GM19239 (cell line): ENCODE data around the gene PIN1.

ENCODE experiments used
- DNase-seq: peaks from one replicate; pipeline ENCODE4 v3.0.0; 2011; ENCODE audit warnings: low spot score; ENCODE audit not compliant: insufficient read length
- FAIRE-seq: peaks from 2 replicates; lab custom pipeline; 2011; peaks lifted over from hg19 to GRCh38; lab: Jason Lieb, UNC

PIN1 gene

DNA sequence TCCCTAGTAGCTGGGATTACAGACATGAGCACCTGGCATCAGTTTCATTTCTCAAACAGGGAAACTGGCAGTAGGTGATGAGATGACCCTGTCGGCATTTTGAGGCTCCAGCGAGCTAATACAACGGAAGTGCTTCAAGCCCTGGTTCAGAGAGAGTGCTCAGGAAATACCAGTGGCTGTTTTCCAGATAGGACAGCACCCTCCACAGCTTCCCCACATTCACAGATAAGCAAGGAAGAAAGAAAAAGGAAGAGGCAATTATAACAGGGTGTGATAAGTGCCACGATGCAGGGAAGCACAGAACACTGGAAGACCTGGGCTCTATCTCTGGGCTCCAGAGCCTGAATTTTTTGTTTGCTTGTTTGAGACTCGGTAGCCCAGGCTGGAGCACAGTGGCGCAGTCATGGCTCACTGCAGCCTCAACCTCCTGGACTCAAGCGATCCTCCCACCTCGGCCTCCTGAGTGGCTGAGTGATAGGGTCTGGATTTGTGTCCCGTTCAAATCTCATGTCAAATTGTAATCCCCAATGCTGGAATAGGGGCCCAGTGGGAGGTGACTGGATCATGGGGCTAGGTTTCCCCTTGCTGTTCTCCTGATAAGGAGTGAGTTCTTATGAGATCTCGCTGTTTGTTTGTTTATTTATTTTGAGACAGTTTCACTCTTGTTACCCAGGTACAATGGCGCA is 43.5 kb downstream of the PIN1 start:
- DNase-seq (no peak), FAIRE-seq (no peak)

DNA sequence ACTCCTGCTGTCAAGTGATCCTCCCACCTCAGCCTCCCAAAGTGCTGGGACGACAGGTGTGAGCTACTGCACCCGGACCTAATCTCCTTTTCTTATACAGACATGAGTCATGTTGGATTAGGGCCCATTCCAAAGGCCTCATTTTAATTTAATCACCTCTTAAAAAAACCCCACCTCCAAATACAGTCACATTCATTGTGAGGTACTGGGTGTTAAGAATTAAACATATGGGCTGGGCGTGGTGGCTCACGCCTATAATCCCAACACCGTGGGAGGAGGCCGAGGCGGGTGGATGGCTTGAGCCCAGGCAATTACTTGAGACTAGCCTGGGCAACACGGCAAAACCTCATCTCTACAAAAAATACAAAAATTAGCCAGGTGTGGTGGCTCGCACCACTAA is 46.6 kb downstream of the PIN1 start:
- FAIRE-seq (no peak), DNase-seq (no peak)

DNA sequence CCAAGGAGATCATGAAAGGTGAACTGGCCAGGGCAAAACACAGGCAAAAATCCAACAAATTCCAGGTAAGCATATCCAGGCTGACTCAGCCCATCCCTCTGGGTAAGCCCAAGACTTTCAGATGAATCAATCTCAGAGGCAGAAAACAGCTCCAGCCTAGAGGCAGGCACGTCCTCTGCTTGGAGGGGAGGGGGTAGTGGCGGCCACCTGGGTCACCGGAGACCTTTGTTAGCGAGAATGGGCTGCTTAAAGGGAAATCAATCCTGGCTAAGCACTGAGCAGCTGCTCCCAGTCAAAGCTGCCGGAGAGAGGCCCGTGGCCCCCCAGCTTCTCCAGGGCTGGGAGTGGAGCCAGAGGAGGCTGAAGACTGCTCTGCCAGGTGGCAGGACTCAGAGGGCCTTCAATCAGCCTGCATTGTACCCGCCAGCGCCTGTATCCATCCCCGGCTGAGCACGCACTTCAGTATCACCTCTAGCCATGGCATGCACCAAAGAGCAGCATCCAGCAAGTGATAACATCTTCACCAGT is 48.2 kb downstream of the PIN1 start:
- no peak for DNase-seq
- FAIRE-seq, result no peak

DNA sequence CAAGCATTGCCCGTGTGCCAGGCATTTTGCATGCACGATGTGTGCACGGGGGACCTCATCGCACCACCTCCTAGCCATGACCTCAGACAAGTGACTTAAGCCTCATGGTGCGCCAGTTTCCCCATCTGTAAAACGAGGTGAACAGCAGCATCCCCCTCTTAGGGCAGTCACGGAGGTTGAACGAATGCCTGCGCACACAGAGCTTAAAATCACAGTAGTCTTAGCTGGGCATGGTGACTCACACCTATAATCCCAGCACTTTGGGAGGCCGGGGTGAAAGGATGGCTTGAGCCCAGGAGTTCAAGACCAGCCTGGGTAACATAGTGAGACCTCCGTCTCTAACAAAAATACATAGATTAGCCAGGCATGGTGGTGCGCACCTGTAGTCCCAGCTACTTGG is 48.6 kb downstream of the PIN1 start:
- DNase-seq, result no peak
- no peak for FAIRE-seq

DNA sequence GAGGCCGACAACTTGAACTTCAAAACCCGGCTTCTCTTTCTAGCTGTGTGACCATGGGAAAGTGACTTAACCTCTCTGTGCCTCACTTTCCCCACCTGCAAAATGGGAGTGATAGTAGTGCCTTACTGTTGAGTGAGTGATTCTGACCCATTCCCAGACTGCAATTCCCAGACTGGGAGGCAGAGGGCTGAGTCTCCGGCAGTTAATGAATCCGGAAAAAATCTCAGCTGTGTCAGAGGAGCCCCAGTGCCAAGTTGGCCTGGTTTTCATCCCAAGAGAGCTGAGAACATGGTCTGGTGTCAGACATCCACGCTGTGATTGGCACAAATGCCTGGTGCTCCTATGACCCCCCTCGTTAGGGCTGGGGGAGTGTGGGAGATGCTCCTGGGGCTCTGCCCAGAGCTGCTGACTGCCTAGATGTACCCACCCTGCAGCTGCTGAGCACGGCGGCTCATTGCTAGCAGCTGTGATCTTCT is 50.0 kb downstream of the PIN1 start:
- no peak for DNase-seq

DNA sequence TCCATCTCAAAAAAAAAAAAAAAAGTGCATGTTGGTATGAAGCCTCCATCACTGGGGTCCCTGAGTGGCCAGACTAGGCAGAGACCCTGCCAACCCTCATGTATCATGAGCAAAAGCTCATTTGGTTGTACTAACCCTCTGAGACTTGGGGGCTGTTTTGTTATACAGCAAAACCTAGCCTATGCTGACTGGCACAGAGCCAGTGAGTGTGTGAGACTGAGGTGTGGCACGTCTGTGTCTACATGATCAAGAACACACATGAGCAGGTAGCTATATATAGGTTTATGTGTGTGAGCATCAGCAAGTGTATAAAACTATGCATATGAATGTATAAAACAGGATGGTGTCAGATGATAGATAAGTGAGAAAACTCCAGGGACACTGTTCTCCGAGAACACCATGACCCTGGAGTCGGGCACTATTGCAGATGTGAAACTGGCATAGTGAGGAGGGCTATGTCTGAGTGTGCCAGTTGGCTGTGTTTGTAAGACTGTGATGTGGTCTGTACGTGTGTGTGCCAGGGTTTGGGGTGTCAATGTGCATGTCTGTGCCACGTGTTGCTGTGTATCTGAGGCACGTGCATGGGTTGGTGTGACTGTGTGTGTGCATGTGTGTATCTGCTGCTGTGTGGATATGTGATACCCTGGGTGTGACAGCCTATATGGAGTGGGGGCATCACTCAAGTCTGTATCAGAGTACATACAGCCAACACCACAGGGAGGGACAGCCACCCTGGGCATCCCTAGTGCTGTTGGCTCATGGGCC is 56.7 kb downstream of the PIN1 start:
- FAIRE-seq, result no peak
- DNase-seq, result no peak

More for the DNA sequence above, 50.0 kb downstream of the PIN1 start:
- no peak for FAIRE-seq
